H1 (cell line): ENCODE measurements around the gene PPP1R3G. TPM values are rescaled to one million over a fixed set of nuclear protein-coding genes. Genes with fewer than 3 reads are reported as not detected.

Experiments used
- CTCF ChIA-PET: fragments of 300-600 bp; sonication (Branson Sonifier 250); formaldehyde crosslinking; loops from one replicate; lab custom pipeline; 2021; ENCODE audit not compliant: partially characterized antibody; lab: Charles Lee
- POLR2A ChIA-PET: fragments of 300-600 bp; sonication (Branson Sonifier 250); formaldehyde crosslinking; loops from one replicate; lab custom pipeline; 2021; ENCODE audit warnings: inconsistent platforms; ENCODE audit not compliant: partially characterized antibody; lab: Charles Lee
- DNase-seq, 2 experiments: peaks; one replicate each; pipeline versions ENCODE4 v3.0.0 to v3.0.0-alpha.2; 2010 to 2022; ENCODE audit warnings: low spot score in 2 of 2, low read depth in 1 of 2, mixed read lengths in 1 of 2
- FAIRE-seq: peaks from 2 replicates; lab custom pipeline; 2011; peaks lifted over from hg19 to GRCh38; lab: Jason Lieb, UNC
- H2AFZ ChIP-seq: 2 replicates; pipeline ENCODE4 v1.8.1; 2012; ENCODE audit warnings: low read length, inconsistent platforms
- H2AK5ac ChIP-seq: 2 replicates; pipeline ENCODE4 v1.6.1; 2013; ENCODE audit warnings: low read depth, low read length
- H2BK120ac ChIP-seq: replicated peaks from 2 replicates; pipeline ENCODE3; 2013; ENCODE audit warnings: low read depth, low read length, inconsistent platforms
- H2BK12ac ChIP-seq: 2 replicates; pipeline ENCODE4 v1.6.1; 2013; ENCODE audit warnings: low read depth, low read length
- H2BK15ac ChIP-seq: 2 replicates; pipeline ENCODE4 v1.6.1; 2013; ENCODE audit warnings: low read length
- H2BK20ac ChIP-seq: 2 replicates; pipeline ENCODE4 v1.6.1; 2013; ENCODE audit warnings: low read length
- H2BK5ac ChIP-seq: 2 replicates; pipeline ENCODE4 v1.6.1; 2013; ENCODE audit warnings: low read depth, low read length
- H3K14ac ChIP-seq: 2 replicates; pipeline ENCODE4 v1.6.1; 2013; ENCODE audit warnings: inconsistent platforms; ENCODE audit not compliant: insufficient read length
- H3K18ac ChIP-seq: 2 replicates; pipeline ENCODE4 v1.6.1; 2013; ENCODE audit warnings: low read length; ENCODE audit errors: extremely low read depth
- H3K23ac ChIP-seq: 2 replicates; pipeline ENCODE4 v1.6.1; 2013; ENCODE audit warnings: inconsistent platforms; ENCODE audit not compliant: insufficient read length
- H3K23me2 ChIP-seq: 2 replicates; pipeline ENCODE4 v1.6.1; 2013; ENCODE audit warnings: low read depth, low read length
- H3K27ac ChIP-seq: 2 replicates; pipeline ENCODE4 v1.6.1; 2011; ENCODE audit warnings: low read depth, low read length, inconsistent platforms
- H3K27me3 ChIP-seq, 4 experiments: replicated peaks in 1 of 4; 1 replicate in 1 of 4; 2 replicates in 3 of 4; pipeline versions ENCODE4 v1.6.1 to v1.8.1; 2011 to 2013; ENCODE audit warnings: low read length in 3 of 4, mild to moderate bottlenecking in 3 of 4, inconsistent platforms in 2 of 4, mixed read lengths in 2 of 4, moderate library complexity in 1 of 4; ENCODE audit not compliant: control insufficient read depth in 3 of 4, insufficient read depth in 3 of 4; ENCODE audit errors: extremely low read depth in 1 of 4
- H3K36me3 ChIP-seq, 4 experiments: 2 replicates each; pipeline versions ENCODE4 v1.6.1 to v1.8.1; 2011 to 2013; ENCODE audit warnings: mild to moderate bottlenecking in 4 of 4, low read length in 3 of 4, moderate library complexity in 2 of 4, control low read depth in 1 of 4, inconsistent platforms in 1 of 4; ENCODE audit not compliant: insufficient read depth in 4 of 4, control insufficient read depth in 2 of 4
- H3K4ac ChIP-seq: replicated peaks from 2 replicates; pipeline ENCODE3; 2013; ENCODE audit warnings: low read length, low read depth, mixed read lengths, inconsistent platforms; ENCODE audit not compliant: insufficient read length
- H3K4me1 ChIP-seq, 4 experiments: replicated peaks in 1 of 4; 1 replicate in 1 of 4; 2 replicates in 3 of 4; pipeline versions ENCODE4 v1.6.1 to v1.8.1; 2011 to 2013; ENCODE audit warnings: low read length in 3 of 4, inconsistent platforms in 2 of 4, mixed read lengths in 1 of 4; ENCODE audit not compliant: insufficient read depth in 4 of 4, control insufficient read depth in 3 of 4
- H3K4me2 ChIP-seq, 2 experiments: 2 replicates each; pipeline versions ENCODE4 v1.6.1 to v1.8.1; 2011 to 2013; ENCODE audit warnings: low read depth in 2 of 2, low read length in 2 of 2, control low read depth in 1 of 2, inconsistent platforms in 1 of 2, mild to moderate bottlenecking in 1 of 2; ENCODE audit not compliant: insufficient read depth in 1 of 2
- H3K4me3 ChIP-seq, 4 experiments: fragments of 200-600, 300-600 bp in 1 of 4; sonication (generic), shearing (Covaris generic), sonication (Bioruptor Twin) in 1 of 4; 2 replicates each; pipeline versions ENCODE4 v1.5.1 to v1.8.1; 2011 to 2016; ENCODE audit warnings: low read length in 4 of 4, low read depth in 3 of 4, control low read depth in 2 of 4, inconsistent platforms in 2 of 4, mild to moderate bottlenecking in 2 of 4, mixed read lengths in 1 of 4, moderate library complexity in 1 of 4; ENCODE audit not compliant: insufficient read depth in 2 of 4; ENCODE audit errors: extremely low read depth in 1 of 4
- H3K56ac ChIP-seq: replicated peaks from 2 replicates; pipeline ENCODE3; 2013; ENCODE audit warnings: low read depth, mild to moderate bottlenecking, mixed read lengths, low read length, inconsistent platforms; ENCODE audit not compliant: insufficient read length
- H3K79me1 ChIP-seq: 2 replicates; pipeline ENCODE4 v1.6.1; 2013; ENCODE audit warnings: low read depth, low read length, control low read depth
- H3K79me2 ChIP-seq, 2 experiments: 2 replicates each; pipeline versions ENCODE4 v1.6.1 to v1.8.1; 2012 to 2013; ENCODE audit warnings: low read length in 2 of 2, mild to moderate bottlenecking in 2 of 2, inconsistent platforms in 1 of 2; ENCODE audit not compliant: insufficient read depth in 2 of 2, control insufficient read depth in 1 of 2
- H3K9ac ChIP-seq, 4 experiments: replicated peaks in 1 of 4; 1 replicate in 1 of 4; 2 replicates in 3 of 4; pipeline versions ENCODE4 v1.6.1 to v1.8.1; 2011 to 2013; ENCODE audit warnings: low read depth in 3 of 4, low read length in 3 of 4, control low read depth in 2 of 4, mild to moderate bottlenecking in 2 of 4, moderate library complexity in 2 of 4, inconsistent platforms in 1 of 4; ENCODE audit errors: extremely low read depth in 1 of 4
- H3K9me3 ChIP-seq, 2 experiments: 2 replicates each; pipeline versions ENCODE4 v1.6.1 to v1.8.1; 2012 to 2013; ENCODE audit warnings: mild to moderate bottlenecking in 2 of 2, moderate library complexity in 2 of 2, control low read depth in 1 of 2, inconsistent platforms in 1 of 2, low read depth in 1 of 2, low read length in 1 of 2, mixed read lengths in 1 of 2; ENCODE audit not compliant: insufficient read depth in 2 of 2
- H4K20me1 ChIP-seq, 2 experiments: replicated peaks in 1 of 2; 2 replicates each; pipeline versions ENCODE3 to v1.8.1; 2011 to 2013; ENCODE audit warnings: inconsistent platforms in 2 of 2, low read length in 2 of 2, mild to moderate bottlenecking in 1 of 2; ENCODE audit not compliant: insufficient read depth in 2 of 2, control insufficient read depth in 1 of 2
- H4K5ac ChIP-seq: 2 replicates; pipeline ENCODE4 v1.6.1; 2013; ENCODE audit warnings: low read length, low read depth, mixed read lengths, inconsistent platforms; ENCODE audit not compliant: insufficient read length
- H4K8ac ChIP-seq: 2 replicates; pipeline ENCODE4 v1.8.0; 2013; ENCODE audit warnings: mild to moderate bottlenecking, moderate library complexity, low read length, inconsistent platforms; ENCODE audit not compliant: insufficient read depth; ENCODE audit errors: extremely low read depth
- H4K91ac ChIP-seq: replicated peaks from 2 replicates; pipeline ENCODE3; 2013; ENCODE audit warnings: low read length, mixed read lengths, inconsistent platforms; ENCODE audit not compliant: insufficient read length
- RBBP5 ChIP-seq: IDR thresholded peaks from 2 replicates; pipeline ENCODE4 v1.7.1; 2012; ENCODE audit warnings: low read depth, mild to moderate bottlenecking, inconsistent platforms, low read length, moderate library complexity, borderline replicate concordance
- WGBS, 2 experiments: shearing (Covaris generic) in 1 of 2; methylation state at CpG; one replicate each; pipeline versions ENCODE4 v1.1.6 to v1.1.7; 2013 to 2015; ENCODE audit warnings: low lambda C conversion rate in 2 of 2, mixed read lengths in 2 of 2, inconsistent platforms in 1 of 2, low coverage in 1 of 2, missing lambda C conversion rate in 1 of 2; ENCODE audit not compliant: insufficient replicate concordance in 2 of 2, insufficient coverage in 1 of 2, insufficient read length in 1 of 2; ENCODE audit errors: extremely low coverage in 1 of 2, missing lambda C conversion rate in 1 of 2; 5-methylcytosine and 5-hydroxymethylcytosine counted together
- polyA plus RNA-seq, 7 experiments: library from polyadenylated mRNA; depleted of rRNA in 3 of 7; stranded (reverse) in 5 of 7; unstranded in 2 of 7; fragments of >200 nt in 5 of 7; fragments of 200-250 nt in 2 of 7; gene quantifications; 1 replicate in 5 of 7; 2 replicates in 1 of 7; 4 replicates in 1 of 7; pipeline versions ENCODE4 v1.2.1 to v1.2.3, GENCODE V29; 2011 to 2013; ENCODE audit warnings: missing spikeins in 2 of 7, mixed read lengths in 2 of 7
- total RNA-seq: library from RNA; stranded (reverse); fragmentation: NEBNext Ultra II Directional; extraction: Animal tissue kit (Norgen Biotek cat#: 25700); gene quantifications from 2 replicates; pipeline ENCODE4 v1.2.1, GENCODE V29; 2021

PPP1R3G gene
- total and polyA plus RNA-seq, 2 of the 8 experiments (the other 6 are each of a cell fraction or from before 2014, with no cell fraction given) = 0.03 to 0.09 TPM

DNA sequence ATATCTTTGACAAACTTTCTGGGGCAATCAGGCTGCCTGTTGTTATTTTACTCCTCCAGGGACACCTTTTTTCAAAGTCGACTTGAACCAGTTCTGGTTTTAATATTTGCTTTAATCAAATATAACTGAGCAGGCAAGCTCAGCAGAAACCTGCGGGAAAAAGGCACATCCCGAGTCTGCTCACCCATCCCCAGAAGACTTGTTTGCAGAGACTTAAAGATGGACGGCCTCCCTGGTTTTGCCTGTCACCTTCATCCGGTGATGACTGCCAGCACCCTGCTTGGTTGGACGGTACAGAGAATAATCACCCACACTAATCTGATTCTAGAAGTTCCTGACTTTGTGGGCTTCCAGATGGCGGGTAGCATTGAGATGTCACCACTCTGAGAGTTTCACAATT is 36.8 kb downstream of the PPP1R3G start:
- Histone ChIP-seq H3K14ac (no peak overlapping the region), H3K4me3 (no peak overlapping the region), H3K27ac (no peak overlapping the region), H3K56ac (no peak overlapping the region), H3K9me3 (no peaks in the 10 kb centered on the region), H2BK15ac (no peak overlapping the region), H3K9ac (no peak overlapping the region), H2AK5ac (no peak overlapping the region), H3K4me2 (no peak overlapping the region), H3K36me3 (no peaks in the 10 kb centered on the region), H4K20me1 (peaks cover 2 to 14% of the 10 kb centered on the region in 2 experiments), H4K91ac (no peak overlapping the region), H3K79me1 (no peaks in the 10 kb centered on the region; the same call in 1 of the 2 replicates), H3K23me2 (no peaks in the 10 kb centered on the region; the same call in 1 of the 2 replicates), H3K23ac (no peak overlapping the region), H3K4me1 (no peaks in the 10 kb centered on the region; a peak in 1 of 7 replicates), H3K18ac (no peak overlapping the region), H4K5ac (no peak overlapping the region), H4K8ac (no peak overlapping the region), H2AFZ (no peak overlapping the region), H3K79me2 (no peaks in the 10 kb centered on the region), H2BK12ac (no peak overlapping the region), H3K27me3 (no peaks in the 10 kb centered on the region), H2BK120ac (no peak overlapping the region), H2BK20ac (no peak overlapping the region), H3K4ac (no peak overlapping the region), H2BK5ac (no peak overlapping the region)
- 93% methylated on average over 7 of the region's 7 CpGs; no CpG with 5 or more reads in 1 of the 2 experiments for WGBS, 2 experiments
- DNase-seq (no peak), FAIRE-seq (no peak)
- ChIA-PET CTCF (no interaction called here), POLR2A (no interaction called here)
- TF ChIP-seq RBBP5 = no peak
